HCT116 (cell line): ENCODE data around the gene SLC22A7.

Experiments used
- CBX3 ChIP-seq: IDR thresholded peaks from 2 replicates; pipeline ENCODE4 v1.6.1; 2012; ENCODE audit warnings: low read depth
- CTCF ChIP-seq, 3 experiments: fragments of 200-600 bp in 1 of 3; sonication (generic) in 1 of 3; IDR thresholded peaks in 2 of 3; conservative IDR thresholded peaks in 1 of 3; 2 replicates each; pipeline ENCODE4 v1.5.1; 2012 to 2017; ENCODE audit warnings: low read depth in 2 of 3, low read length in 2 of 3, antibody characterized with exemption in 1 of 3, borderline replicate concordance in 1 of 3, control low read depth in 1 of 3, mild to moderate bottlenecking in 1 of 3, mixed read lengths in 1 of 3, mixed run types in 1 of 3, moderate library complexity in 1 of 3; ENCODE audit not compliant: insufficient read depth in 1 of 3
- ELF1 ChIP-seq: IDR thresholded peaks from 2 replicates; pipeline ENCODE4 v1.6.1; 2012; ENCODE audit warnings: low read depth, borderline replicate concordance
- EZH2 ChIP-seq: fragments of 200-600 bp; sonication (generic); IDR thresholded peaks from 2 replicates; pipeline ENCODE4 v1.6.1; 2017; ENCODE audit warnings: antibody characterized with exemption, mixed run types
- MAX ChIP-seq: IDR thresholded peaks from 2 replicates; pipeline ENCODE4 v1.6.1; 2012
- POLR2AphosphoS5 ChIP-seq: IDR thresholded peaks from 2 replicates; pipeline ENCODE4 v1.6.1; 2011; ENCODE audit warnings: mild to moderate bottlenecking, low read depth, low read length, moderate library complexity
- SIN3A ChIP-seq: IDR thresholded peaks from 2 replicates; pipeline ENCODE4 v1.6.1; 2012; ENCODE audit warnings: low read depth
- YY1 ChIP-seq: IDR thresholded peaks from 2 replicates; pipeline ENCODE4 v1.6.1; 2011; ENCODE audit warnings: low read length, low read depth, moderate library complexity, mild to moderate bottlenecking; ENCODE audit not compliant: insufficient replicate concordance; ENCODE audit errors: extremely low read depth

GRCh38 chr6:43336382-43336781 is 38.3 kb downstream of the SLC22A7 start:
- TF ChIP-seq CTCF (IDR thresholded peaks at IDR 0.05 in 2 of 3, conservative IDR thresholded peaks at IDR 0.05 in 1 of 3; ENCODE audit: borderline replicate concordance in 1 of 3, insufficient read depth in 1 of 3, low read depth in 2 of 3, low read length in 2 of 3) (no peak), POLR2AphosphoS5 (no peak), ELF1 (no peak), EZH2 (no peak), CBX3 (no peak), SIN3A (no peak), MAX (no peak), YY1 (no peak)
